DOHH2 (cell line): ENCODE data around the gene RAB19.

Source experiments
- CTCF ChIP-seq: fragments of 200-600 bp; sonication (generic); IDR thresholded peaks from one replicate; pipeline ENCODE4 v1.5.1; 2014; ENCODE audit warnings: antibody characterized with exemption, mild to moderate bottlenecking, low read depth, low read length; ENCODE audit not compliant: poor library complexity, severe bottlenecking
- EZH2phosphoT487 ChIP-seq: fragments of 200-600 bp; sonication (generic); IDR thresholded peaks from 2 replicates; pipeline ENCODE4 v1.6.1; 2017; ENCODE audit warnings: borderline replicate concordance, mild to moderate bottlenecking, antibody characterized with exemption, low read length, moderate library complexity, mixed read lengths

- TF ChIP-seq CTCF (no peak), EZH2phosphoT487 (no peak)
Measured at GRCh38 chr7:140360697-140361229, 43.1 kb upstream of the RAB19 start.
